Peyer's patch (tissue), 4 donors: ENCODE results near the gene KIF6. TPM values are rescaled to one million over a fixed set of nuclear protein-coding genes. Genes with fewer than 3 reads are reported as not detected.

ENCODE experiments used
- DNase-seq, 3 donors: peaks; one replicate each; pipeline ENCODE4 v3.0.0-alpha.2; 2017 to 2019
- H3K27ac ChIP-seq, 4 donors: fragments of 200-600 bp; sonication (generic); one replicate each; pipeline ENCODE4 v1.5.1; 2016 to 2019
- H3K27me3 ChIP-seq, 2 donors: fragments of 200-600 bp; sonication (generic); one replicate each; pipeline ENCODE4 v1.5.1; 2019
- H3K36me3 ChIP-seq, 3 donors: fragments of 200-600 bp; sonication (generic); one replicate each; pipeline ENCODE4 v1.5.1; 2016 to 2019
- H3K4me1 ChIP-seq, 4 donors: fragments of 200-600 bp; sonication (generic); one replicate each; pipeline ENCODE4 v1.5.1; 2016 to 2019
- H3K4me3 ChIP-seq, 4 donors: fragments of 200-600 bp; sonication (generic); 1 replicate in 3 of 4; 2 replicates in 1 of 4; pipeline ENCODE4 v1.5.1; 2016 to 2019; ENCODE audit warnings: mild to moderate bottlenecking in 1 of 4
- H3K9me3 ChIP-seq, 4 donors: fragments of 200-600 bp; sonication (generic); one replicate each; pipeline ENCODE4 v1.5.1; 2016 to 2019; ENCODE audit warnings: mild to moderate bottlenecking in 1 of 4
- POLR2A ChIP-seq, 2 donors: fragments of 450-650 bp; IDR thresholded peaks; one replicate each; pipeline ENCODE4 v1.5.1; 2017; ENCODE audit warnings: antibody characterized with exemption in 2 of 2, mild to moderate bottlenecking in 2 of 2, moderate library complexity in 2 of 2
- total RNA-seq, 4 donors: library from RNA; depleted of rRNA; stranded (reverse); fragments of >200 nt; gene quantifications; one replicate each; pipeline ENCODE4 v1.1.0, GENCODE V29; 2016
- TF ChIP-seq, protein P1 (sequence below), 6 experiments: fragments of 450-650 bp in 4 of 6; fragments of 200-600 bp in 2 of 6; sonication (generic) in 1 of 6; IDR thresholded peaks; one replicate each; pipeline ENCODE4 v1.5.1; 2017 to 2019; ENCODE audit warnings: antibody characterized with exemption in 6 of 6, mild to moderate bottlenecking in 3 of 6, moderate library complexity in 1 of 6

KIF6 gene
- total RNA-seq, 4 donors from 2014 or later, result 0.83 TPM; not detected in 3

DNA sequence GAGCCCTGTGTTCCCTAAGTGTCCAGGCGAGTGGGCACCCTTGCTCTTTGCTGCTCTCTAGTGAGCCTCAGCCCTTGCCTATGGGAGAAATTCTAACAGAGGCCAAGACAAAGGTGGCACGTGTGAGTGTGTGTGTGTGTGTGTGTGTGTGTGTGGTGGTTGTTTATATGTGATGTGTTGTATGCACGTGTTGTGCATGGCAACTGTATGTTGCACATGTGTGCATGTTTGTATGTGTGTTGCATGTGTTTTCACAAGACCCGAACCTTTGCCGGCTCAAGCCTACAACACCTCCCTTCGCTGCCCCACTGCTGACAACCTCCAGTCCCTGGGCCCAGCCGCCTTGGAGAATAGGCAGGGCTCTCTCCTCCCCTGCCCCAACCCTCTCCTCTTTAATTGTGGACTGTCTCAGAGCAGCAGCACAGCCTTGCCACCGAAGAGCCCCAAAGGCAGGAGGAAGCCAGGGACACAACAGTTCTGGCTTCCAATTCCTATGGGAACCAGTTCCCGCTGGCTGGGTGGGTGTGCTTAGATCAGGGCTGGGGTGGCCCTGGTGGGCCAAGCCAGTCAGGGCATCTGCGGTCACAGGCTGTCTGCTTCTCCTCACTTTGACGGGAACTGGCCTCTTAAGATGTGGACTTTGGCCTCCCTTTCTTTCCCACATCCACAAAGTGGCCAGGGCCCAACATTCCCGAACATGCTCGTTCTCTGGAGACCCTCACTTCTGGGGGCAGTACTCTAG lies 405.4 kb downstream of the KIF6 start:
- H3K4me3 ChIP-seq, result no peak overlapping the region
- H3K9me3 ChIP-seq, result no peaks in the 10 kb centered on the region
- TF ChIP-seq, protein P1, sequence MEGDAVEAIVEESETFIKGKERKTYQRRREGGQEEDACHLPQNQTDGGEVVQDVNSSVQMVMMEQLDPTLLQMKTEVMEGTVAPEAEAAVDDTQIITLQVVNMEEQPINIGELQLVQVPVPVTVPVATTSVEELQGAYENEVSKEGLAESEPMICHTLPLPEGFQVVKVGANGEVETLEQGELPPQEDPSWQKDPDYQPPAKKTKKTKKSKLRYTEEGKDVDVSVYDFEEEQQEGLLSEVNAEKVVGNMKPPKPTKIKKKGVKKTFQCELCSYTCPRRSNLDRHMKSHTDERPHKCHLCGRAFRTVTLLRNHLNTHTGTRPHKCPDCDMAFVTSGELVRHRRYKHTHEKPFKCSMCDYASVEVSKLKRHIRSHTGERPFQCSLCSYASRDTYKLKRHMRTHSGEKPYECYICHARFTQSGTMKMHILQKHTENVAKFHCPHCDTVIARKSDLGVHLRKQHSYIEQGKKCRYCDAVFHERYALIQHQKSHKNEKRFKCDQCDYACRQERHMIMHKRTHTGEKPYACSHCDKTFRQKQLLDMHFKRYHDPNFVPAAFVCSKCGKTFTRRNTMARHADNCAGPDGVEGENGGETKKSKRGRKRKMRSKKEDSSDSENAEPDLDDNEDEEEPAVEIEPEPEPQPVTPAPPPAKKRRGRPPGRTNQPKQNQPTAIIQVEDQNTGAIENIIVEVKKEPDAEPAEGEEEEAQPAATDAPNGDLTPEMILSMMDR (IDR thresholded peaks at IDR 0.05), result no peak
- TF ChIP-seq POLR2A (IDR thresholded peaks at IDR 0.05), result no peak
- no peaks in the 10 kb centered on the region for H3K27me3 ChIP-seq
- no peak overlapping the region for H3K27ac ChIP-seq
- no peak for DNase-seq
- no peaks in the 10 kb centered on the region for H3K36me3 ChIP-seq
- no peaks in the 10 kb centered on the region for H3K4me1 ChIP-seq

DNA sequence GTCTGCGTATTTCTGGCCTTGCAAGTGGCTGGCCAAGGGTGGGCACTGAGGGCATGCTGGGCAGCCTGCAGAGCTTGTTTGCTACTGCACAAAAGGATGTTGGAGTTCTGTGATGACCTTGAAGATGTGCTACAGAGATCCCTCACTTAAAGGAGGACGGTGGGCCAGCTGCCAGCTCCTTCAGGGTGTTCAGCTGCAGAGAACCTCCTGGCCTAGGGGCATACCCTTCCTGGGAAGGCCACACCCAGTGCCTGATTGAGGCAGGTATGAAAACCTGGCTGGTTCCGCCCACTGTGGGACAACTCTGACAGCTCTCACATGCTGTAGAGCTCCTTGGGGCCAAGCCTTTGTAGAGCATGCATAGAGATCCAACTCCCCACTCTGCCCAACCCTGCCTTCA lies 408.0 kb downstream of the KIF6 start:
- Histone ChIP-seq H3K27ac (no peak overlapping the region), H3K9me3 (no peaks in the 10 kb centered on the region), H3K4me1 (peaks cover 0 to 18% (median 10%) of the 10 kb centered on the region in 4 donors), H3K27me3 (peaks cover 3 to 11% of the 10 kb centered on the region in 2 donors), H3K36me3 (no peaks in the 10 kb centered on the region), H3K4me3 (no peak overlapping the region)
- TF ChIP-seq POLR2A (IDR thresholded peaks at IDR 0.05), result no peak
- TF ChIP-seq, protein P1 (IDR thresholded peaks at IDR 0.05), result no peak
- DNase-seq, result no peak

DNA sequence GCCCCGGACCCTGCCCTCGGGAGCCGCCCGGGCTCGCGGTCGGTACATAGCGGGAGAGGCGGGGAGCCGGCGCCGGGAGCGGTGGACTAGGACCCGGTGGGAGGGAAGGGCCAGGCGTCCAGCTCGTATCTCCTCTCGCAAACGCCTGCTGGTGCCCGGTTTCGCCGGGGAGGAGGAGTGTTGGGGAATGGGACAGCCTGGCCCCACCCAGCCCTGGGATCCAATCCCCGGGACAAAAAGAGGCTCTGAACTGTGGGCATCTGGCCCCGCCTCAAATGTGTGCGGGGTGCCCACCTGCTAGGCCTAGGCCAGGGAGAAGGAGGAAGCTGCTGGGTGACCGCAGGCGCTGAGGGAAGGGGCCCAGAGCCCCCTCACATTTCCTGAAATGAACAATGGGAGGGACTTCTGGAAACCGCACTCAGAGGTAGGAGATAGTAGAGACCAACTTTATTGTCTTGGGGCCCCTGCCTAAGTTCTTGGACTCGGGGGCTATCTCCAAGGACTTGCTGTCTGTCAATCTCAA lies 410.9 kb downstream of the KIF6 start, which contains the start of gene KCNK17:
Gene KCNK17 (minus strand): TSS at position 147 of the 523 bp plus-strand sequence. CDS start 99 bp downstream, at position 48.
- Histone ChIP-seq H3K36me3 (no peaks in the 10 kb centered on the region), H3K9me3 (no peaks in the 10 kb centered on the region), H3K27me3 (peaks cover 3 to 11% of the 10 kb centered on the region in 2 donors), H3K4me3 (peak within 1 kb of the TSS; percentile 2 to 40 (median 22)), H3K4me1 (peaks cover 0 to 18% (median 10%) of the 10 kb centered on the region in 4 donors), H3K27ac (no peak within 1 kb of the TSS)
- no peak for DNase-seq
- TF ChIP-seq, protein P1 (IDR thresholded peaks at IDR 0.05), result no peak
- no peak for TF ChIP-seq POLR2A (IDR thresholded peaks at IDR 0.05)

DNA sequence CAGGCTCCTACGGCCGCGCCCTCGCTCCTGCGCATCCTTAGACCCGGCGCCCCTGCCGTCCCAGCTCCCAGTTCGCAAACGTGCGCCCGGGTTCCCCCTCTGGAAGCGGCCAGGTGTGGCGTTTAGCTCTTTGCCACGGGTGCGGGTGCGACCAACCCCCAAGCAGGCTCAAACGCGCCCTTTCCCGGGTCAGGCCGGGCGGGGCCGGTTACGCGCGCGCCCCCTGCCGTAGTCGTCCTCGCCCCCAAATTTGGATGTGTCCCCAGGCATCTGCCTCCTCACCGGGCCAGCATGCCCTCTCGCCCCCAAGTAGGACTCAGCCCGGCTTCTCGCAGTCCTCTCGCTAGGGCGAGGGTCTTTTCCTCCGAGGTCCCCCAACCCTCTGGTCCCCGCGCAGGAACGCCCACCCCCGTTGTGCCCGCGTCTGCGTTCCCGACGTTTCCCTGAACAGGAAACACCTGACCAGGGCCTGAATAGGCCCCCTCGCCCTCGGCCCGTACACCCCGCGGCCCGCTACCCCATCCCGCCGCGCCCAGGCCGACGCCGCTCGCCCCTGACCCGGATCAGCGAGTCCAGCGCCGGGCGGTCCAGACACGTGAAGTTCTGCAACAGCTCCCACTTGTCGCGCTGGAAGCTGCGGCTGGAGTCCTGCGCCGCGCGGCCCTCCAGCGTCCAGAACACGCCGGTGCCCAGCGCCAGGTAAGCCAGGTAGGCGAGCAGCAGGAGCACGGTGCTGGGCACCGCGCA lies 411.5 kb downstream of the KIF6 start:
- peaks cover 0 to 18% (median 10%) of the 10 kb centered on the region in 4 donors for H3K4me1 ChIP-seq
- H3K4me3 ChIP-seq, result peak overlapping the region; percentile 2 to 40 (median 22)
- no peaks in the 10 kb centered on the region for H3K9me3 ChIP-seq
- TF ChIP-seq POLR2A (IDR thresholded peaks at IDR 0.05), result no peak
- TF ChIP-seq, protein P1 (IDR thresholded peaks at IDR 0.05), result no peak
- H3K27me3 ChIP-seq, result peaks cover 3 to 11% of the 10 kb centered on the region in 2 donors
- H3K36me3 ChIP-seq, result no peaks in the 10 kb centered on the region
- DNase-seq, result no peak
- no peak overlapping the region for H3K27ac ChIP-seq

DNA sequence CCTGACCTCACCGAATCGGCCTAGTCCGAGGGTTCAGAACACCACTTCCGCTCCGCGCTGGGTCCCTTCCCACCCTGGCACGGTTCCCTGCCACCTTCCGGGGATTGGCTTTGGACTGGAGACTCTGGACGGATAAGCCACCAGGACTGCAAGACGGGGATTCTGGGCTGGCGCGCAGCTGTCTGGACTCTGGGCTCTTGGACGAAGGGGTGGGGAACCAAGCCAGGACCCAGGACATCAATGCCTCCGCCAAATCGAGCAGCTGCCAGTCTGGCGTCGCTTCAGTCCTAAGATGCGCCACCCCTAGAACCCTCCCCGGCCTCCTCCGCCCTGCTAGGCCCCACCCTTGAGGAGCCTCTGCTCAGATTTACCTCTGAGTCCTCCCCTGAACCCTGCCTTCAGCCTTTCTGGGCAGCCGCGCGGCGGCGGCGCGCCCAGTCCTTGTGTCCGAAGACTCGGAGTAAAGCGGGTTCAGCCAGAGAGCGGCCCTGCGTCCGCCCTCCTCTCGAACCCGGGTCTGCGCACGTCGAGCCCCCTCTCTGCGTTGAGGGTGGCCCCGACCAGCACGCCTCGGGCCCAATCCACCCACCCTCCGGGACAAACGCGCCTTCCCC lies 412.2 kb downstream of the KIF6 start:
- Histone ChIP-seq H3K27ac (no peak overlapping the region), H3K4me1 (peaks cover 0 to 18% (median 10%) of the 10 kb centered on the region in 4 donors), H3K36me3 (no peaks in the 10 kb centered on the region), H3K9me3 (no peaks in the 10 kb centered on the region), H3K4me3 (peak overlapping the region; percentile 2 to 40 (median 22)), H3K27me3 (peaks cover 3 to 11% of the 10 kb centered on the region in 2 donors)
- TF ChIP-seq POLR2A (IDR thresholded peaks at IDR 0.05), result no peak
- TF ChIP-seq, protein P1 (IDR thresholded peaks at IDR 0.05), result no peak
- no peak for DNase-seq
